Lower leg skin (tissue), 4 donors: ENCODE results near the gene SUPT4H1. TPM values are rescaled to one million over a fixed set of nuclear protein-coding genes. Genes with fewer than 3 reads are reported as not detected.

Experiments
- DNase-seq, 2 donors: peaks; one replicate each; pipeline ENCODE4 v3.0.0-alpha.2; 2019; ENCODE audit warnings: low spot score in 2 of 2
- H3K4me3 ChIP-seq: fragments of 200-600 bp; sonication (generic); 2 replicates; pipeline ENCODE4 v1.5.1; 2017; ENCODE audit warnings: mild to moderate bottlenecking, low read depth; ENCODE audit not compliant: poor library complexity, severe bottlenecking
- POLR2A ChIP-seq, 2 donors: fragments of 450-650 bp; IDR thresholded peaks; one replicate each; pipeline ENCODE4 v1.6.1; 2016 to 2017; ENCODE audit warnings: antibody characterized with exemption in 2 of 2, mild to moderate bottlenecking in 1 of 2, moderate library complexity in 1 of 2
- WGBS, 2 donors: methylation state at CpG; one replicate each; pipeline ENCODE4 v1.1.5; 2018; 5-methylcytosine and 5-hydroxymethylcytosine counted together
- intact Hi-C: fragments of 100-400 bp; cut with DNase I; formaldehyde crosslinking; loops from one replicate; pipeline ENCODE4 v1.15.0; 2023; ENCODE audit warnings: low total_unique reads
- total RNA-seq, 4 donors: library from RNA; depleted of rRNA; stranded (reverse); fragments of >200 nt; gene quantifications; one replicate each; pipeline ENCODE4 v1.1.0, GENCODE V29; 2016
- TF ChIP-seq, protein P1 (sequence below), 3 donors: fragments of 450-650 bp; IDR thresholded peaks; one replicate each; pipeline ENCODE4 v1.5.1; 2016; ENCODE audit warnings: antibody characterized with exemption in 3 of 3, mild to moderate bottlenecking in 3 of 3, moderate library complexity in 2 of 3

The SUPT4H1 gene
- total RNA-seq, 4 donors from 2014 or later, result 49.5 to 89.7 (median 57.5) TPM

DNA sequence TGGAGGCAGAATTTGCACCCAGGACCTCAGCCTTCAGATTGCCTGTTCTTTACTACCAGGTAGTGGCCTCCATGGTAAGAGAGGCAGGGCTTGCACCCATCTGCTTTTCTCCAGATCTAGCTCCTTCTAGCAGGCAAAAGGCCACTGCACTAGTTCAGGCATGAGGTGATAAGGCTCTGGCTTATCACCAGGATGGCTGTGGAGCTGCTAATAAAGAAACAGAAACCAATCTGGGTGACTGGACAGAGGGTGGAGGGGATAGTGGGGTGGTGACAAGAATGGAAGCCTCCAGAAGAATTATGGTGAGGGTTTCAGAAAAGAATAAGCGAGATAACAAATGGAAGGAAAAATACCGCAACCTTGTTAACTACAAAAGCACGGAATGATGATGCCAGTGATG lies 15.5 kb upstream of the SUPT4H1 start:
- WGBS, 2 donors, result 90 to 91% methylated on average over 3 of the region's 3 CpGs
- intact Hi-C loops, result no loop called here
- no peak overlapping the region for H3K4me3 ChIP-seq
- TF ChIP-seq, protein P1, sequence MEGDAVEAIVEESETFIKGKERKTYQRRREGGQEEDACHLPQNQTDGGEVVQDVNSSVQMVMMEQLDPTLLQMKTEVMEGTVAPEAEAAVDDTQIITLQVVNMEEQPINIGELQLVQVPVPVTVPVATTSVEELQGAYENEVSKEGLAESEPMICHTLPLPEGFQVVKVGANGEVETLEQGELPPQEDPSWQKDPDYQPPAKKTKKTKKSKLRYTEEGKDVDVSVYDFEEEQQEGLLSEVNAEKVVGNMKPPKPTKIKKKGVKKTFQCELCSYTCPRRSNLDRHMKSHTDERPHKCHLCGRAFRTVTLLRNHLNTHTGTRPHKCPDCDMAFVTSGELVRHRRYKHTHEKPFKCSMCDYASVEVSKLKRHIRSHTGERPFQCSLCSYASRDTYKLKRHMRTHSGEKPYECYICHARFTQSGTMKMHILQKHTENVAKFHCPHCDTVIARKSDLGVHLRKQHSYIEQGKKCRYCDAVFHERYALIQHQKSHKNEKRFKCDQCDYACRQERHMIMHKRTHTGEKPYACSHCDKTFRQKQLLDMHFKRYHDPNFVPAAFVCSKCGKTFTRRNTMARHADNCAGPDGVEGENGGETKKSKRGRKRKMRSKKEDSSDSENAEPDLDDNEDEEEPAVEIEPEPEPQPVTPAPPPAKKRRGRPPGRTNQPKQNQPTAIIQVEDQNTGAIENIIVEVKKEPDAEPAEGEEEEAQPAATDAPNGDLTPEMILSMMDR (IDR thresholded peaks at IDR 0.05), result no peak
- TF ChIP-seq POLR2A (IDR thresholded peaks at IDR 0.05), result no peak
- no peak for DNase-seq

DNA sequence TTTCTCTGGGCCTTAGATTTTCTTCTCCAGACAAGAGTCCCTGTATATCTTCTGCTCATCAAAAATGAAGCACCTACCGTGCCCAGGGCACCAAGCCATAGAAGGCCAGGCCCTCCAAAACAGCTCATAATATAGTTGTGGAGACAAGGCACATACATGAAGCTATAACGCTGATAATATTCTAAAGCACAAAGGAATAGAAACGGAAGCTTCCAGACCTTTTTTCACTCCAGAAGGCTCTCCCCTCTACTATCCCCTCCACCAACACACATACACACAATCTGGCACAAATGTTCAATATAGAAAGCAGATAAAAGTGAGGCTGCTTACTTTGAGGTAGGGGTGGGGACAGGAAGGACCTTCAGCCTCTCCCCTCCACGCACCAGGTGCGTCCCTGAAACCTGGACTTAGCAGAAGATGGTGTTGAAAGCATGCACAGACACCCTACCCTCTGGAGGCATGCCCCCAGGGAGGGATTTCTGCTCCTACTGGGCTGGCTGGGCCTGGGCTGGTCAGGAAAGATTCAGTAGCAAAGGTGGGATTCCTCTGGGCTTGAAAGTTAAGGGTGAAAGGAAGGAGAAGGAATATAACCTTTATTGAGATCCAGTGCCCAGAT lies 14.1 kb upstream of the SUPT4H1 start:
- WGBS, 2 donors, result 47% methylated on average over 5 of the region's 5 CpGs
- intact Hi-C loops, result no loop called here
- TF ChIP-seq POLR2A (IDR thresholded peaks at IDR 0.05), result no peak
- TF ChIP-seq, protein P1 (IDR thresholded peaks at IDR 0.05), result no peak
- no peak overlapping the region for H3K4me3 ChIP-seq
- no peak for DNase-seq

GRCh38 chr17:58365185-58365979 lies 13.4 kb upstream of the SUPT4H1 start:
- TF ChIP-seq, protein P1 (IDR thresholded peaks at IDR 0.05), result no peak
- TF ChIP-seq POLR2A (IDR thresholded peaks at IDR 0.05), result no peak
- H3K4me3 ChIP-seq, result no peak overlapping the region
- intact Hi-C loops, result no loop called here
- DNase-seq, result peak in 1 of 2 donors; percentile 48

GRCh38 chr17:58364270-58364942 lies 12.4 kb upstream of the SUPT4H1 start:
- H3K4me3 ChIP-seq, result no peak overlapping the region
- intact Hi-C loops, result no loop called here
- TF ChIP-seq, protein P1 (IDR thresholded peaks at IDR 0.05), result no peak
- no peak for TF ChIP-seq POLR2A (IDR thresholded peaks at IDR 0.05)
- WGBS, 2 donors, result 32 to 38% methylated on average over 7 of the region's 7 CpGs
- peak in 1 of 2 donors; percentile 68 for DNase-seq

DNA sequence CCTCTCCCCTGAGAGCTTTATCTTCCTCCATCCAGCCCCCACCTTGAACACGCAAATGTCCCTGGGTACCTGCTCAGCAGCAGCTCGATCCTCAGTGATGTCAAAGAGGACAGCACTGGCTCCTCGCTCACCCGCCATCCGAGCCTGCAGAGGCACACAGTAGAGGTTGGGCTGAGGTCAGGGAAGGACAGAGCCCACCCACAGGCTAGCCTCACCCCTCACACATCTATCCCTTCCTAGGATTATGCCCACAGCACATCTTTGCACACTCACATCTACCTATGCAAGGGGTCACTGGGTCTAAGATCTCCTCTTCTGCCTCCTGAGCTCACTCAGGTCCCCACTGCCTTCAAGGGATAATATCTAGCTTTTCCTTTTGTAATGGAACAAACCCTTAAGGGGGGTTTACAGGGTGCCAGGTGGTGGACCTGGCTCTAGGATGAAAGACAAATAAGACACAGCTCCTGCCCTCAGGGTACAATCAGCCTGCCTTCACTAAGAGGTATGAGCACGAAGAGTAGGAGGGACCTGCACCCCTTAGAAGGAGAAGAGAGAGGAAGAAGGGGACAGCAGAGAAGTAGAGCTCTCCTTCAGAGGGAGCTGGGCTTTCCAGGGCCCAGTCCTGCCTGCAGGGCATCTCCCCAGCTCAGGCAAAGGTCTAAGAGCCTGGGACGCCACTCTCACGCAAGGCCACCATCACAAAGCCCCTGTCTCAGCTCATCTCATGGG lies 11.6 kb upstream of the SUPT4H1 start:
- no peak for DNase-seq
- H3K4me3 ChIP-seq, result no peak overlapping the region
- TF ChIP-seq, protein P1 (IDR thresholded peaks at IDR 0.05), result no peak
- no peak for TF ChIP-seq POLR2A (IDR thresholded peaks at IDR 0.05)
- intact Hi-C loops, result no loop called here
- 68 to 84% methylated on average over 8 of the region's 8 CpGs for WGBS, 2 donors
